AG04450 (cell line): ENCODE measurements around the gene HTT. TPM values are rescaled to one million over a fixed set of nuclear protein-coding genes. Genes with fewer than 3 reads are reported as not detected.

Source experiments
- CTCF ChIA-PET: fragments of 300-600, 350-600 bp; formaldehyde crosslinking; extraction: SDS; loops from one replicate; lab custom pipeline; 2022; ENCODE audit warnings: antibody characterized with exemption, inconsistent platforms; lab: Charles Lee
- POLR2A ChIA-PET: fragments of 350-600 bp; formaldehyde crosslinking; extraction: SDS; loops from one replicate; lab custom pipeline; 2021; ENCODE audit warnings: antibody characterized with exemption, inconsistent platforms; lab: Yijun Ruan, JAX
- DNase-seq: peaks from one replicate; pipeline ENCODE4 v3.0.0-alpha.2; 2011; ENCODE audit warnings: low read depth, low spot score
- H3K27ac ChIP-seq: one replicate; pipeline ENCODE4 v1.5.1; 2012; ENCODE audit warnings: low read depth, low read length, control low read depth
- H3K27me3 ChIP-seq: one replicate; pipeline ENCODE4 v1.6.0; 2012; ENCODE audit warnings: low read length; ENCODE audit not compliant: control insufficient read depth, insufficient read depth
- H3K4me3 ChIP-seq: 2 replicates; pipeline ENCODE4 v1.5.1; 2011; ENCODE audit warnings: mild to moderate bottlenecking, low read depth, low read length, control low read depth
- H3K9me3 ChIP-seq: 2 replicates; pipeline ENCODE4 v1.5.1; 2012; ENCODE audit warnings: low read length; ENCODE audit not compliant: control insufficient read depth, insufficient read depth
- polyA plus RNA-seq: library from polyadenylated mRNA; depleted of rRNA; stranded (reverse); fragments of >200 nt; gene quantifications from 2 replicates; pipeline ENCODE4 v1.2.3, GENCODE V29; 2011
- TF ChIP-seq, protein P1 (sequence below): IDR thresholded peaks from 2 replicates; pipeline ENCODE4 v1.5.1; 2011; ENCODE audit warnings: low read depth, low read length, control low read depth, inconsistent platforms

HTT gene
- polyA plus RNA-seq, 1 experiment = 14.5 TPM

DNA sequence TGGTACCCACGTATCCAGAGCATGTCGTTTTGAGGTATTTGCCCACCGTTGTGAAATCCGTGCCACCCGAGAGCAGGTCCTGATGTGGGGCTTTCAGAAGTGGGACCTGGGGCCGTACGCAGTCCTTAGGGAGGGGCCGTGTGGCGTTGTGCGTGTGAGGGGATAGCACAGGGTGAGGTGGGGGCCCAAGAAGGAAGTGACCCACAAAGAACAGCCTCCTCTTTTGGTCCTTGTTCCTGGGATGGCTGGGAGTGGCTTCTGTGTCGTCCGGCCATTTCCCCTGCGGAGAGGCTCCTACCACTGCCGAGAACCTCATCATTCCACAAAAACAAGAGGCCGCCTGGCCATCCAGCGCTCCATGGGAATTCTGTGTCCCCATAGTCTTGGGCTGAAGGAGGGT lies 157.5 kb downstream of the HTT start:
- no peak for DNase-seq
- POLR2A ChIA-PET = no interaction called here
- no peak overlapping the region for H3K4me3 ChIP-seq
- CTCF ChIA-PET = no interaction called here
- H3K27me3 ChIP-seq = no peaks in the 10 kb centered on the region
- no peaks in the 10 kb centered on the region; the same call in 1 of the 2 replicates for H3K9me3 ChIP-seq
- TF ChIP-seq, protein P1, sequence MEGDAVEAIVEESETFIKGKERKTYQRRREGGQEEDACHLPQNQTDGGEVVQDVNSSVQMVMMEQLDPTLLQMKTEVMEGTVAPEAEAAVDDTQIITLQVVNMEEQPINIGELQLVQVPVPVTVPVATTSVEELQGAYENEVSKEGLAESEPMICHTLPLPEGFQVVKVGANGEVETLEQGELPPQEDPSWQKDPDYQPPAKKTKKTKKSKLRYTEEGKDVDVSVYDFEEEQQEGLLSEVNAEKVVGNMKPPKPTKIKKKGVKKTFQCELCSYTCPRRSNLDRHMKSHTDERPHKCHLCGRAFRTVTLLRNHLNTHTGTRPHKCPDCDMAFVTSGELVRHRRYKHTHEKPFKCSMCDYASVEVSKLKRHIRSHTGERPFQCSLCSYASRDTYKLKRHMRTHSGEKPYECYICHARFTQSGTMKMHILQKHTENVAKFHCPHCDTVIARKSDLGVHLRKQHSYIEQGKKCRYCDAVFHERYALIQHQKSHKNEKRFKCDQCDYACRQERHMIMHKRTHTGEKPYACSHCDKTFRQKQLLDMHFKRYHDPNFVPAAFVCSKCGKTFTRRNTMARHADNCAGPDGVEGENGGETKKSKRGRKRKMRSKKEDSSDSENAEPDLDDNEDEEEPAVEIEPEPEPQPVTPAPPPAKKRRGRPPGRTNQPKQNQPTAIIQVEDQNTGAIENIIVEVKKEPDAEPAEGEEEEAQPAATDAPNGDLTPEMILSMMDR = no peak
- no peak overlapping the region for H3K27ac ChIP-seq

DNA sequence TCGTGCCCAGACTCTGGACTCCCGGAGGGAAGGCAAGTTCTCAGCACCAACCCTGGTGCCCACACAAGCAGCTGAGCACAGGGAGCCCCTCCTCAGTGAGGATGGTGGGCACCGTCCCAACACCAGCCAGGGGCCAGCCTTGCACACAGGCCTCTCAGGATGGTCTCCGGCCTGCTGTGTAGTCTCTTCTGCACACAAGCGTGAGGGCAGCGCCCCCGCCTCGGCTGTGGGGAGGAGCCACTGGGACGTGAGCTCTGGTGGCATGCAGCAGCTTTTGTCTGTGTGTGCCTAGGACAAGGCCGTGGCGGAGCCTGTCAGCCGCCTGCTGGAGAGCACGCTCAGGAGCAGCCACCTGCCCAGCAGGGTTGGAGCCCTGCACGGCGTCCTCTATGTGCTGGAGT lies 158.4 kb downstream of the HTT start:
- ChIA-PET POLR2A (no interaction called here), CTCF (no interaction called here)
- Histone ChIP-seq H3K27me3 (no peaks in the 10 kb centered on the region), H3K4me3 (no peak overlapping the region), H3K27ac (no peak overlapping the region), H3K9me3 (no peaks in the 10 kb centered on the region; the same call in 1 of the 2 replicates)
- TF ChIP-seq, protein P1 = no peak
- DNase-seq = no peak

DNA sequence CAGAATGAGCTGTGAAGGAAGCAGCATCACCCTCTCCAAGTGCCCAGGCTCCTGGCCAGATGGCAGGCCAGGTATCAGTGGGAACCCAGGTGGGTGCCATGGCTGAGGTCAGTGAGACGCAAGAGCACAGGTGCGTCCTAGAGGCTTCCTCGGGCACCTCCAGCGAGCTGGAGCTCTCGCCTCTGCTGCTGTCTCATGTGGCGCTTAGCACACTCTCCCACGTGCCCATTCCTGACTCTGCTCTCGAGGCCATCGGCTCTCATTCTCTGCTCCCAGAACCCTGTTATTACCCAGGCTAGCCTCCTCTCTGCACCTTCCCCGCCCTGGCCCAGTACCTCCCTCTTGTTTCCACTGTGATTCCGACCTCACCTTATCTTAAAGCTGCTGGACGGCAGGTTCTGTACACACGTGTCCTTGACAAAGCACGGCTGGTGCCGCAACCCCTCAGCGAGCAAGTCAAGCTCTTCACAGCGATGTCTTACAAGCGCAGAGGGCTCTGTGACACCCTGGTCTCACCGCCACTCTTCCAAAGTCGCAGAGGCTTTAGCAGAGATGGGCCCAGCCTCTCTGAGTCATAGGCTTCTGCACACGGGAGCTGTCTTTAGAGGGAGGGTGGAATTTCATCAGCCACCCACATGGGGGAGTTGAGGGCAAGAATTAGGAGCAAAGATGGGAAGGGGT lies 159.1 kb downstream of the HTT start:
- Histone ChIP-seq H3K4me3 (no peak overlapping the region), H3K9me3 (no peaks in the 10 kb centered on the region; the same call in 1 of the 2 replicates), H3K27ac (no peak overlapping the region), H3K27me3 (no peaks in the 10 kb centered on the region)
- DNase-seq = no peak
- TF ChIP-seq, protein P1 = peak; percentile 28; the same call in 1 of the 2 replicates
- ChIA-PET CTCF (no interaction called here), POLR2A (no interaction called here)

DNA sequence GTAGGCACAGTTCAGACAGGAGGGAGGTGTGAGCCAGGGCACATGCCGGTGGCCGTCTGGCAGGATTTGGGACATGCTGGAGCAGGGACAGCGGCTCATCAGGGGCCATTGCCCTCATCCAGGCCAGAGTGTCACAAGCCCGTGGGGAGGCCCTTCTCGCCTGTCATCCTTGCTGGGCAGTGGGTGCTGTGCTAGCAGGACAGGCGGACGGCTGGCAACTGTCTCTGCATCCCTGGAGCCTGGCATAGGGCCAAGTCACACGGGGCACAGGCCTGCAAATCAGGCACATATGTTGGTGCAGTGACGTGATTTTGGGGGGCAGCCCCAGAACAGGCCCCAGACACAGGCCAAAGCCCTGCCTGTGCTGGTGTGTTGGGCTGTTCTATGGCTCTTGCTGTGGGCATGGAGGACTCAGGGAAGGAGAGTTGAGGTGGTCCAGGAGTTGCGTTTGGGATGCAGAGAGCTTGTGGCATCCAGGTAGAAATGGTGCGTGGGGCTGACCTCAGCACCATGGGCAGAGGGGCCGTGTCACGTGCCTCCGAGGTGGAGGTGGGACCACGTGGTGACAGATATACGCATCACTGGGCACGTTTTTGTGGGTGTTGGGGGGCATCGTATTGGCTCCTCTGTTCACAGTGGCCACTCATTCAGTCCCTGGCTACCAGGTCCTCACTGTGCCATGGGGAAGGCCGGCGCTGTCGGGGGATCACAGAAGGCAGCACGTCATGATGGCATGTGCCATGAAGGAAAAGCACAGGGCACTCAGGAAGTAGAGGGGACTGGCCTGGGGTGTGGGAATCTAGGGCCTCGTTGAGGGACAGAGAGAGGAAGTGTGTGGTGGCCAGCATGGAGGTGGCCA lies 159.9 kb downstream of the HTT start:
- Histone ChIP-seq H3K9me3 (no peaks in the 10 kb centered on the region; the same call in 1 of the 2 replicates), H3K4me3 (no peak overlapping the region), H3K27me3 (no peaks in the 10 kb centered on the region), H3K27ac (peak overlapping the region; percentile 11)
- DNase-seq = no peak
- ChIA-PET CTCF (no interaction called here), POLR2A (no interaction called here)
- TF ChIP-seq, protein P1 = no peak

DNA sequence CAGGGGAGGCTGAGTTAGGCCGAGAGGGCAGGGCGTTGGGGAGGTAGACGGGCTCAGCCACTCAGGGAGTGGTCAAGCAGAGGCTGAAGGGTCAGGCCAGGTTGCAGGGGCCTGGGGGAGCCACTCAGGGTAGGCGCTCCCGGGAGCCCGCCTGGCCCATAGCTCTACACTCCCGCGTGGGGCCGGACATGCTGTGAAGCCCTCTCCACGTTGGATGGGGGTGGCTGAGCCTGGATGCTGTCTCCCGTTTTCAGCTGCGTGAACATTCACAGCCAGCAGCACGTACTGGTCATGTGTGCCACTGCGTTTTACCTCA lies 160.5 kb downstream of the HTT start:
- H3K27ac ChIP-seq = peak overlapping the region; percentile 11
- POLR2A ChIA-PET = no interaction called here
- no peaks in the 10 kb centered on the region for H3K27me3 ChIP-seq
- CTCF ChIA-PET = no interaction called here
- H3K9me3 ChIP-seq = no peaks in the 10 kb centered on the region; the same call in 1 of the 2 replicates
- H3K4me3 ChIP-seq = no peak overlapping the region
- TF ChIP-seq, protein P1 = no peak
- no peak for DNase-seq
